Stimulated activated CD8-positive, alpha-beta memory T cell treated with anti-CD3 and anti-CD28 coated beads, Interleukin-15, amount 100 ng/mL, for 1 hour (primary cell): Measurements from ENCODE around the gene VSIR.

Experiments used
- DNase-seq: peaks from one replicate; pipeline ENCODE4 v3.0.0-alpha.2; 2020; ENCODE audit warnings: low read depth

The VSIR gene

GRCh38 chr10:71747039-71747531 is 26.2 kb downstream of the VSIR start:
- no peak for DNase-seq

GRCh38 chr10:71746344-71747037 is 26.8 kb downstream of the VSIR start:
- DNase-seq, result no peak

- no peak for DNase-seq
Measured at GRCh38 chr10:71745664-71746250, 27.6 kb downstream of the VSIR start.

GRCh38 chr10:71744897-71745663 is 28.2 kb downstream of the VSIR start:
- DNase-seq, result no peak

- DNase-seq, result no peak
Measured at GRCh38 chr10:71743866-71744265, 29.5 kb downstream of the VSIR start.

- no peak for DNase-seq
Measured at GRCh38 chr10:71743089-71743838, 30.1 kb downstream of the VSIR start.

- no peak for DNase-seq
Measured at GRCh38 chr10:71742301-71743088, 30.8 kb downstream of the VSIR start.

GRCh38 chr10:71741671-71742070 is 31.6 kb downstream of the VSIR start:
- DNase-seq, result no peak

GRCh38 chr10:71741029-71741428 is 32.3 kb downstream of the VSIR start:
- DNase-seq, result no peak

GRCh38 chr10:71740069-71740653 is 33.2 kb downstream of the VSIR start:
- DNase-seq, result no peak

GRCh38 chr10:71739358-71739900 is 33.9 kb downstream of the VSIR start:
- no peak for DNase-seq

GRCh38 chr10:71737834-71738197 is 35.5 kb downstream of the VSIR start:
- DNase-seq, result no peak

GRCh38 chr10:71737001-71737833 is 36.1 kb downstream of the VSIR start:
- DNase-seq, result no peak

- no peak for DNase-seq
Measured at GRCh38 chr10:71736570-71736952, 36.8 kb downstream of the VSIR start.

GRCh38 chr10:71735709-71736569 is 37.4 kb downstream of the VSIR start:
- no peak for DNase-seq

- no peak for DNase-seq
Measured at GRCh38 chr10:71734797-71735196, 38.5 kb downstream of the VSIR start.

- DNase-seq, result no peak
Measured at GRCh38 chr10:71731791-71732190, 41.5 kb downstream of the VSIR start.

- no peak for DNase-seq
Measured at GRCh38 chr10:71729161-71729636, 44.1 kb downstream of the VSIR start.
